ENCODE results near the gene MEF2C.

MEF2C gene

GRCh38 chr5:88689668-88690408 is 193.1 kb downstream of the MEF2C start:
- no peak for DNase-seq (ENCODE audit: low read depth)
- TF ChIP-seq, protein P1, sequence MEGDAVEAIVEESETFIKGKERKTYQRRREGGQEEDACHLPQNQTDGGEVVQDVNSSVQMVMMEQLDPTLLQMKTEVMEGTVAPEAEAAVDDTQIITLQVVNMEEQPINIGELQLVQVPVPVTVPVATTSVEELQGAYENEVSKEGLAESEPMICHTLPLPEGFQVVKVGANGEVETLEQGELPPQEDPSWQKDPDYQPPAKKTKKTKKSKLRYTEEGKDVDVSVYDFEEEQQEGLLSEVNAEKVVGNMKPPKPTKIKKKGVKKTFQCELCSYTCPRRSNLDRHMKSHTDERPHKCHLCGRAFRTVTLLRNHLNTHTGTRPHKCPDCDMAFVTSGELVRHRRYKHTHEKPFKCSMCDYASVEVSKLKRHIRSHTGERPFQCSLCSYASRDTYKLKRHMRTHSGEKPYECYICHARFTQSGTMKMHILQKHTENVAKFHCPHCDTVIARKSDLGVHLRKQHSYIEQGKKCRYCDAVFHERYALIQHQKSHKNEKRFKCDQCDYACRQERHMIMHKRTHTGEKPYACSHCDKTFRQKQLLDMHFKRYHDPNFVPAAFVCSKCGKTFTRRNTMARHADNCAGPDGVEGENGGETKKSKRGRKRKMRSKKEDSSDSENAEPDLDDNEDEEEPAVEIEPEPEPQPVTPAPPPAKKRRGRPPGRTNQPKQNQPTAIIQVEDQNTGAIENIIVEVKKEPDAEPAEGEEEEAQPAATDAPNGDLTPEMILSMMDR (IDR thresholded peaks at IDR 0.05; ENCODE audit: control insufficient read depth, extremely low read depth, insufficient read depth) = no peak
- H3K4me3 ChIP-seq (ENCODE audit: low read depth, low read length) = no peak overlapping the region

GRCh38 chr5:88688984-88689667 is 193.9 kb downstream of the MEF2C start:
- no peak overlapping the region for H3K4me3 ChIP-seq (ENCODE audit: low read depth, low read length)
- no peak for DNase-seq (ENCODE audit: low read depth)
- TF ChIP-seq, protein P1 (IDR thresholded peaks at IDR 0.05; ENCODE audit: control insufficient read depth, extremely low read depth, insufficient read depth) = no peak

DNA sequence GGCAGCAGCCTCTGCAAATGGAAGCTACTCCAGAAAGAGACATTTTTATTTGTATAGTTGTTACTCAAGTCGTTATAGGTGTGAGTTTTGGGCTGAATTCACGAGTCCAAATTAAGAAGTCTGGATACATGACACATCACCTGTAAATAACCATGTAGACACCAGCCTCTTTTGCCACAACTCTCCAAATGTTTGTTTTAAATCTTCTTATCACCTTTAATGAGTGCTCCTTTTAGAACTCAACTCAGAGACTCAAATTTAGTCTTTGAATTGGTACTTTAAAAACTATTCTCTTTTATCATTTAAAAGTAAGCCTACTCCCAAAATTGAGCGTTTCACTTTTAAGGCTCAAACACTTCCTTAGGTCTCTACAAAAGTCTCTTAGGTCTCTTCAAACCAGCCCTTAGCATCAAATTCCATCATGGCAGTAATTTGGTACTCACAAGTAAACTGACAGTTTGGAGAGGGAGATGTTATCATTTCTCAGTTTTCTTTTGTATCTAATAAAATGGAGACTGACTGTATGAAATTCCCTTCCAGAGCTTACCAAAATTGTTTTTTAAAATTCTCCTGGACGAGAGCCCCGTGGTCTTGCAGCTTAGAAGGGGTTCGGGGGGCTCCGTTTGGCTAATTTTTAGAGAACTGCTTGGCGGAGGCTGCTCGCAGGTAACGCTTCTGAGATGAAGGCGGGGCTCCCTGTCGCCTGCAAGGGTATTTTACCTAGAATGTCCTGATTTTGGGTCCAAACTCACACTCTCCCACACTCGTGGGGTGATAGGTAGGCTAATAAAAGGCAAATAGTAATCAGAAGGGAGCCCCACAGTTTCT is 194.6 kb downstream of the MEF2C start:
- TF ChIP-seq, protein P1 (IDR thresholded peaks at IDR 0.05; ENCODE audit: control insufficient read depth, extremely low read depth, insufficient read depth) = no peak
- DNase-seq (ENCODE audit: low read depth) = no peak
- H3K4me3 ChIP-seq (ENCODE audit: low read depth, low read length) = no peak overlapping the region

- TF ChIP-seq, protein P1 (IDR thresholded peaks at IDR 0.05; ENCODE audit: control insufficient read depth, extremely low read depth, insufficient read depth) = no peak
- DNase-seq (ENCODE audit: low read depth) = no peak
These were observed 195.5 kb downstream of the MEF2C start for GRCh38 chr5:88687373-88687911.

GRCh38 chr5:88686726-88687125 is 196.3 kb downstream of the MEF2C start:
- TF ChIP-seq, protein P1 (IDR thresholded peaks at IDR 0.05; ENCODE audit: control insufficient read depth, extremely low read depth, insufficient read depth) = no peak
- no peak for DNase-seq (ENCODE audit: low read depth)

More at GRCh38 chr5:88687373-88687911, 195.5 kb downstream of the MEF2C start:
- H3K4me3 ChIP-seq (ENCODE audit: low read depth, low read length) = no peak overlapping the region

GRCh38 chr5:88685591-88686541 is 197.1 kb downstream of the MEF2C start:
- no peak for DNase-seq (ENCODE audit: low read depth)
- TF ChIP-seq, protein P1 (IDR thresholded peaks at IDR 0.05; ENCODE audit: control insufficient read depth, extremely low read depth, insufficient read depth) = no peak
- no peak overlapping the region for H3K4me3 ChIP-seq (ENCODE audit: low read depth, low read length)

More at GRCh38 chr5:88686726-88687125, 196.3 kb downstream of the MEF2C start:
- no peak overlapping the region for H3K4me3 ChIP-seq (ENCODE audit: low read depth, low read length)

All from LNCaP clone FGC (cell line).